ENCODE data around the gene RCOR1. TPM values are rescaled to one million over a fixed set of nuclear protein-coding genes. Genes with fewer than 3 reads are reported as not detected.
"Not testable (repeated sequence)": the region's sequence is repeated elsewhere in the genome, so short reads cannot be mapped to it uniquely, and the experiment has no call there.

The RCOR1 gene
- total and polyA plus RNA-seq, 2 experiments from 2014 or later = 9.9 to 30.2 TPM

DNA sequence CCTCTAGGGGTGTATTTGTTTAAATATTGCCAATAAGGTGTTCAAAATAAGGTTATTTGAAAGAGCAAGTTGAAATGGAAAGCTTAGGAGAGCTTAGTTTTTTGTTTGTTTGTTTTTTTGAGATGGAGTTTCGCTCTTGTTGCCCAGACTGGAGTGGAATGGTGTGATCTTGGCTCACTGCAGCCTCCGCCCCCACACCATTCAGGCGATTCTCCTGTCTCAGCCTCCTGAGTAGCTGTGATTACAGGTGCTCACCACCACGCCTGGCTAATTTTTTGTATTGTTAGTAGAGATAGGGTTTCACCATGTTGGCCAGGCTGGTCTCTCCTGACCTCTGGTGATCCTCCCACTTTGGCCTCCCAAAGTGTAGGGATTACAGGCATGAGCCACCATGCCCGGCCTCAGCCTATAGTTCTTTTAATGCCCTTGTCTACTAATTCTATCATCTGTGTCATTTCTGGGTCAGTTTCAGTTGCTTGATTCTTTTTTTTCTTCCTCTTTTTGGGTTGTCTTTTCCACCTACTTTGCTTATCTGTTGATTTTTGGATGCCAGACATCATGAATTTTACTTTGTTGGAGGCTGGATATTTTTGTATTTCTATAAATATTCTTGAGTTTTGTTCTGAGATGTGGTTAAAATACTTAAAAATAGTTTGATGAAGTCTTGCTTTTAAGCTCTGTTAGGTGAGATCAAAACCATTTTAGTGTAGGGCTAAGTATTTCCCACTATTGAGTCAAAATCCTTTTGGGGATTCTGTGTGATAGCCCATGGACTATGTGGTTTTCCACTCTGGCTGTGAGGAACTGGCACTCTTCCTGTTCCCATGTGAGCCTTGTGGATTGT, 18.7 kb downstream of the RCOR1 start:
- Histone ChIP-seq H3K4me3 (no peak overlapping the region), H3K4me2 (no peak overlapping the region), H3K9me3 (ENCODE audit: low read depth) (no peaks in the 10 kb centered on the region), H3K27ac (no peak overlapping the region), H4K20me1 (ENCODE audit: insufficient read depth, poor library complexity, severe bottlenecking) (peaks cover 85% of the 10 kb centered on the region), H3K36me3 (replicated peaks; ENCODE audit: insufficient read depth, low read depth) (no peaks in the 10 kb centered on the region), H2AFZ (no peak overlapping the region), H3K4me1 (ENCODE audit: insufficient read depth) (no peaks in the 10 kb centered on the region), H3K27me3 (no peaks in the 10 kb centered on the region), H3K79me2 (peaks cover 98% of the 10 kb centered on the region), H3K9me2 (replicated peaks; ENCODE audit: insufficient read depth) (no peaks in the 10 kb centered on the region)
- TF ChIP-seq CTCF (IDR thresholded peaks at IDR 0.05; ENCODE audit: poor library complexity) (no peak), EZH2phosphoT487 (IDR thresholded peaks at IDR 0.05; ENCODE audit: low read depth, severe bottlenecking, unreplicated experiment) (no peak)
- no peak for DNase-seq (ENCODE audit: low spot score)
- WGBS (ENCODE audit: low lambda C conversion rate, missing lambda C conversion rate) = 86% methylated on average over 5 of the region's 5 CpGs

DNA sequence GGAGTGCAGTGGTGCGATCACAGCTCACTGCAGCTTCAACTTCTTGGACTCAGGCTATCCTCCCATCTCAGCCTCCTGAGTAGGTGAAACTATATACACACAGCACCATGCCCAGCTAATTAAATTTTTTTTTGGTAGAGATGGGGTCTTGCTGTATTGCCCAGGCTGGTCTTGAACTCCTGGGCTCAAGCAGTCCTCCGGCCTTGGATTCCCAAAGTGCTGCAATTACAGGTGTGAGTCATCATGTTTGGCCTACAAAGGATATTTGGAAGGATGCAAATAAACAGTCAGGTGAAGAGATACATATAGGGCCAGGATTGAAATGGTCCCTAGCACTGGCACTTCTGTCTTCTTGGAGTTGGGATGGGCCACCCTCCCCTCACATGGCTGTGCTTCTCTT, 23.9 kb downstream of the RCOR1 start:
- peaks cover 98% of the 10 kb centered on the region for H3K79me2 ChIP-seq
- H3K4me3 ChIP-seq = no peak overlapping the region

DNA sequence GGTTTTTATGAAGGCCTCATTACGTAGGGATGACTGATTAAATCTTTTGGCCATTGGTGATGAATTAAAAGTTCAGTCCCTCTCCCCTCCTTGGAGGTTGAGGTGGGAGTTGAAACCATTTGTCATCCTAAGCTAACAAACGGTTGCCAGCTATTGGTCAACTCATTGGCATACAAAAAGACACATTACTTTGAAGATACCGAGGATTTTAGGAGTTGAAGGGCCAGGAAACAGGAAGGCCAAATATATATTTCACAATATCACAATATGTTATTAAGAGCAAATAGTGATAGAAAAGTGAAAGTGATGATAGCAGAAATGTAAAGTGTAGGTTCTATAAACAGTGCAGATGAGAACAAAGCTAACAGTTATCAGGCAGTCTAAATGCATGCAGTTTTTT, 24.4 kb downstream of the RCOR1 start:
- WGBS (ENCODE audit: low lambda C conversion rate, missing lambda C conversion rate) = 88% methylated on average over 3 of the region's 3 CpGs
- Histone ChIP-seq H3K9me3 (ENCODE audit: low read depth) (no peaks in the 10 kb centered on the region), H4K20me1 (ENCODE audit: insufficient read depth, poor library complexity, severe bottlenecking) (peaks cover 82% of the 10 kb centered on the region)

More for the DNA sequence above, 23.9 kb downstream of the RCOR1 start:
- H3K27ac ChIP-seq = no peak overlapping the region
- H4K20me1 ChIP-seq (ENCODE audit: insufficient read depth, poor library complexity, severe bottlenecking) = peaks cover 82% of the 10 kb centered on the region
- no peaks in the 10 kb centered on the region for H3K27me3 ChIP-seq
- no peak for TF ChIP-seq EZH2 (IDR thresholded peaks at IDR 0.05; ENCODE audit: borderline replicate concordance)
- no peak for TF ChIP-seq CTCF (IDR thresholded peaks at IDR 0.05; ENCODE audit: poor library complexity)
- TF ChIP-seq EZH2phosphoT487 (IDR thresholded peaks at IDR 0.05; ENCODE audit: low read depth, severe bottlenecking, unreplicated experiment) = no peak
- H2AFZ ChIP-seq = no peak overlapping the region
- no peaks in the 10 kb centered on the region for H3K9me2 ChIP-seq (replicated peaks; ENCODE audit: insufficient read depth)
- no peaks in the 10 kb centered on the region for H3K36me3 ChIP-seq (replicated peaks; ENCODE audit: insufficient read depth, low read depth)
- H3K9me3 ChIP-seq (ENCODE audit: low read depth) = no peaks in the 10 kb centered on the region
- no peak overlapping the region for H3K4me2 ChIP-seq
- WGBS (ENCODE audit: low lambda C conversion rate, missing lambda C conversion rate) = 94% methylated on average over 2 of the region's 2 CpGs
- H3K4me1 ChIP-seq (ENCODE audit: insufficient read depth) = no peaks in the 10 kb centered on the region
- DNase-seq (ENCODE audit: low spot score) = no peak

GRCh38 chr14:102619012-102619411, 26.6 kb downstream of the RCOR1 start:
- peaks cover 100% of the 10 kb centered on the region for H3K79me2 ChIP-seq
- not testable (repeated sequence) for H3K36me3 ChIP-seq (replicated peaks; ENCODE audit: insufficient read depth, low read depth); H3K4me3 ChIP-seq; DNase-seq (ENCODE audit: low spot score); H3K27ac ChIP-seq; H3K27me3 ChIP-seq; H3K9me3 ChIP-seq (ENCODE audit: low read depth); H3K4me1 ChIP-seq (ENCODE audit: insufficient read depth); H3K9me2 ChIP-seq (replicated peaks; ENCODE audit: insufficient read depth); H3K4me2 ChIP-seq; H2AFZ ChIP-seq
- H4K20me1 ChIP-seq (ENCODE audit: insufficient read depth, poor library complexity, severe bottlenecking) = peaks cover 83% of the 10 kb centered on the region
- 94% methylated on average over 6 of the region's 6 CpGs for WGBS (ENCODE audit: low lambda C conversion rate, missing lambda C conversion rate)

More for the DNA sequence above, 24.4 kb downstream of the RCOR1 start:
- no peaks in the 10 kb centered on the region for H3K36me3 ChIP-seq (replicated peaks; ENCODE audit: insufficient read depth, low read depth)
- H3K27me3 ChIP-seq = no peaks in the 10 kb centered on the region
- H3K4me3 ChIP-seq = no peak overlapping the region
- no peak overlapping the region for H3K27ac ChIP-seq
- H2AFZ ChIP-seq = no peak overlapping the region
- TF ChIP-seq EZH2phosphoT487 (IDR thresholded peaks at IDR 0.05; ENCODE audit: low read depth, severe bottlenecking, unreplicated experiment) (no peak), EZH2 (IDR thresholded peaks at IDR 0.05; ENCODE audit: borderline replicate concordance) (no peak), CTCF (IDR thresholded peaks at IDR 0.05; ENCODE audit: poor library complexity) (no peak)
- DNase-seq (ENCODE audit: low spot score) = no peak
- peaks cover 98% of the 10 kb centered on the region for H3K79me2 ChIP-seq
- H3K9me2 ChIP-seq (replicated peaks; ENCODE audit: insufficient read depth) = no peaks in the 10 kb centered on the region
- H3K4me2 ChIP-seq = no peak overlapping the region
- H3K4me1 ChIP-seq (ENCODE audit: insufficient read depth) = no peaks in the 10 kb centered on the region

All from hepatocyte (in vitro differentiated cells).